Suprapubic skin (tissue), 4 donors: ENCODE results near the gene SCPEP1. TPM values are rescaled to one million over a fixed set of nuclear protein-coding genes. Genes with fewer than 3 reads are reported as not detected.

Experiments
- DNase-seq, 2 donors: peaks; one replicate each; pipeline ENCODE4 v3.0.0-alpha.2; 2019; ENCODE audit warnings: low spot score in 2 of 2
- H3K27ac ChIP-seq: fragments of 200-600 bp; sonication (generic); one replicate; pipeline ENCODE4 v1.5.1; 2019
- H3K27me3 ChIP-seq: fragments of 200-600 bp; sonication (generic); one replicate; pipeline ENCODE4 v1.5.1; 2019
- H3K36me3 ChIP-seq: fragments of 200-600 bp; sonication (generic); one replicate; pipeline ENCODE4 v1.5.1; 2019
- H3K4me1 ChIP-seq: fragments of 200-600 bp; sonication (generic); one replicate; pipeline ENCODE4 v1.5.1; 2019
- H3K4me3 ChIP-seq: fragments of 200-600 bp; sonication (generic); one replicate; pipeline ENCODE4 v1.5.1; 2019; ENCODE audit warnings: mild to moderate bottlenecking
- H3K9me3 ChIP-seq: fragments of 200-600 bp; sonication (generic); one replicate; pipeline ENCODE4 v1.5.1; 2019
- EP300 ChIP-seq: sonication (generic); formaldehyde crosslinking; IDR thresholded peaks from one replicate; pipeline ENCODE4 v1.6.1; 2017; ENCODE audit warnings: antibody characterized with exemption
- POLR2A ChIP-seq, 2 donors: fragments of 450-650 bp; IDR thresholded peaks; one replicate each; pipeline ENCODE4 v1.6.1; 2017; ENCODE audit warnings: antibody characterized with exemption in 2 of 2, mild to moderate bottlenecking in 2 of 2, moderate library complexity in 2 of 2
- POLR2AphosphoS5 ChIP-seq, 3 donors: sonication (generic); formaldehyde crosslinking; IDR thresholded peaks; one replicate each; pipeline ENCODE4 v1.6.1; 2017; ENCODE audit warnings: antibody characterized with exemption in 3 of 3
- WGBS: methylation state at CpG from one replicate; pipeline ENCODE4 v1.1.5; 2018; 5-methylcytosine and 5-hydroxymethylcytosine counted together
- total RNA-seq, 4 donors: library from RNA; depleted of rRNA; stranded (reverse); fragments of >200 nt; gene quantifications; one replicate each; pipeline ENCODE4 v1.1.0, GENCODE V29; 2016
- TF ChIP-seq, protein P1 (sequence below), 2 donors: fragments of 200-600 bp in 1 of 2; fragments of 450-650 bp in 1 of 2; sonication (generic) in 1 of 2; IDR thresholded peaks; one replicate each; pipeline ENCODE4 v1.5.1; 2016 to 2019; ENCODE audit warnings: antibody characterized with exemption in 2 of 2, mild to moderate bottlenecking in 1 of 2, moderate library complexity in 1 of 2

SCPEP1 gene
- total RNA-seq, 4 donors from 2014 or later: 81.2 to 160 (median 100.0) TPM

GRCh38 chr17:57011491-57012015, 33.6 kb downstream of the SCPEP1 start:
- DNase-seq: no peak
- WGBS: 78% methylated on average over 7 of the region's 7 CpGs
- Histone ChIP-seq H3K27me3 (no peaks in the 10 kb centered on the region), H3K9me3 (no peaks in the 10 kb centered on the region), H3K27ac (no peak overlapping the region), H3K4me3 (no peak overlapping the region), H3K36me3 (no peaks in the 10 kb centered on the region), H3K4me1 (peaks cover 8% of the 10 kb centered on the region)
- TF ChIP-seq, protein P1, sequence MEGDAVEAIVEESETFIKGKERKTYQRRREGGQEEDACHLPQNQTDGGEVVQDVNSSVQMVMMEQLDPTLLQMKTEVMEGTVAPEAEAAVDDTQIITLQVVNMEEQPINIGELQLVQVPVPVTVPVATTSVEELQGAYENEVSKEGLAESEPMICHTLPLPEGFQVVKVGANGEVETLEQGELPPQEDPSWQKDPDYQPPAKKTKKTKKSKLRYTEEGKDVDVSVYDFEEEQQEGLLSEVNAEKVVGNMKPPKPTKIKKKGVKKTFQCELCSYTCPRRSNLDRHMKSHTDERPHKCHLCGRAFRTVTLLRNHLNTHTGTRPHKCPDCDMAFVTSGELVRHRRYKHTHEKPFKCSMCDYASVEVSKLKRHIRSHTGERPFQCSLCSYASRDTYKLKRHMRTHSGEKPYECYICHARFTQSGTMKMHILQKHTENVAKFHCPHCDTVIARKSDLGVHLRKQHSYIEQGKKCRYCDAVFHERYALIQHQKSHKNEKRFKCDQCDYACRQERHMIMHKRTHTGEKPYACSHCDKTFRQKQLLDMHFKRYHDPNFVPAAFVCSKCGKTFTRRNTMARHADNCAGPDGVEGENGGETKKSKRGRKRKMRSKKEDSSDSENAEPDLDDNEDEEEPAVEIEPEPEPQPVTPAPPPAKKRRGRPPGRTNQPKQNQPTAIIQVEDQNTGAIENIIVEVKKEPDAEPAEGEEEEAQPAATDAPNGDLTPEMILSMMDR (IDR thresholded peaks at IDR 0.05): no peak
- TF ChIP-seq POLR2AphosphoS5 (IDR thresholded peaks at IDR 0.05) (no peak), EP300 (no peak), POLR2A (IDR thresholded peaks at IDR 0.05) (no peak)

DNA sequence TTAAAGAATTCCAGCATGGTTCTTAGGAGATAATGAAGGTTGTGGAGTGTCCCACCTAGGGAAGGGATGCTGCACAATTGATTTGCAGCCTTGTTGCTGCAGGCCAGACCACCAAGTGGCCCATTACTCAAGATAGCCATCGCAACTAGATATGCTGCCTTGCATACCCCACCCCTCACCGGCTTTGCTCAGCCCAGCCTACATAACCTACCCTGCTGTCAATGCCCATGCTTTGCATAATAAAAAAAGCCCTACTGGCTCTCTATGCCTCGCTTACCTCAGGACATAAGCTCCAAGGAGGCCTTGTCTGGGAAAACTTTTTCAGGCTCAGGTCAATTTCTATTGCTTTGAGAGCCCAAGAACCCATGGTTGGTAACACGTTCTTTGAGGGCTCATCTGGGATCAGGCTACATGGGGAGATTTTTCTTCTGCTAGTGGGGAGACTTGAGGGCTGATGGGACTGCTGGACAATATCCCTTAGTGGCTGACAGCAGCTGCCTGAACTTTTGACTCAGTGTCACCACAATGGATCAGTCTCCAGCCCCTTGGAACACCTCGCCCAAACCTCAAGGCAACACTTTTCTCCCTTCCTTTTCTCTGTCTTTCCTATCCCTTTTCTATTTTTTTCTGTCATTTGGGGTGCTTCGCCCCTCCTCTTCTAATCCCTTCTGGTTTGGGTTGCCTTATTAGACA, 38.3 kb downstream of the SCPEP1 start:
- Histone ChIP-seq H3K4me1 (no peaks in the 10 kb centered on the region), H3K4me3 (no peak overlapping the region), H3K9me3 (no peaks in the 10 kb centered on the region), H3K27me3 (no peaks in the 10 kb centered on the region), H3K27ac (no peak overlapping the region), H3K36me3 (no peaks in the 10 kb centered on the region)
- DNase-seq: no peak
- WGBS: 86% methylated on average over 6 of the region's 6 CpGs
- no peak for TF ChIP-seq POLR2AphosphoS5 (IDR thresholded peaks at IDR 0.05)
- TF ChIP-seq, protein P1 (IDR thresholded peaks at IDR 0.05): no peak
- no peak for TF ChIP-seq EP300
- no peak for TF ChIP-seq POLR2A (IDR thresholded peaks at IDR 0.05)

DNA sequence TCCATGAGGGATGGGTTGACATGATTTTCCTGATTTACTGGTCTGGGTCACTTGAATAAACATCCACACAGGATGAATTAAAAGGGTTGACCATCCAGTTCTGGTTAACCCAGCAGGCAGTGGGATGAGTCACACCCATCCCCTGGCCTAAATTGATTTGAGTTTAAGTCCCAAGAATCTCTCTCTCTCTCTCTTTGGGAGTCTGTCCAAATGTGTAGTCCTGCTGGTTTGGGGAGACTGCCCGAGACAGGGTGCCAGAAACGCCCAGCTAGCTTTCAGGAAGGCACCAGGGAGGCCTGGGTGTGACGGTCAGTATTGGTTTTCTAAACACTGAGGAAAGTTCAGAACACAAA, 38.8 kb downstream of the SCPEP1 start:
- TF ChIP-seq POLR2A (IDR thresholded peaks at IDR 0.05): no peak
- TF ChIP-seq POLR2AphosphoS5 (IDR thresholded peaks at IDR 0.05): no peak
- TF ChIP-seq EP300: no peak
- TF ChIP-seq, protein P1 (IDR thresholded peaks at IDR 0.05): no peak
- no peak for DNase-seq
- WGBS: 46% methylated on average over 3 of the region's 3 CpGs
- H3K27ac ChIP-seq: no peak overlapping the region
- no peaks in the 10 kb centered on the region for H3K27me3 ChIP-seq
- no peaks in the 10 kb centered on the region for H3K36me3 ChIP-seq
- H3K4me3 ChIP-seq: no peak overlapping the region
- no peaks in the 10 kb centered on the region for H3K4me1 ChIP-seq
- H3K9me3 ChIP-seq: no peaks in the 10 kb centered on the region

DNA sequence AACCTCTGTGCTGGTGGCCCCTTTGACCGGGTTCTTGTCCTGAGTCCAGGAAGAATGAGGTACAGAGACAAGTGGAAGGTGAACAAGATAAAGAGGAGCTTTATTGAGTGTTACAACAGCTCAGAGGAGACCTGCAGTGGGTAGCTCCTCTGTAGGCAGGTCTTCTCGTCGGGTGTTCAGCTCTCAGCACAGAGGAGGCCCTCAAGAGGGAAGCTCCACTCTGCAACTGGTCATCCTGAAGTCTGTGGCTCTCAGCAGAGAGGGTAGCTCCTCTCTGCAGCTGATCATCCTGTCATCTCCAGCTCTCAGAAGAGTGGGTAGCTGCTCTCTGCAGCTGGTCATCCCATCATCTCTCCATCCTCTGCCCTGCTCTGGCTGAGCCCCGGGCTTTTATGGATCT, 39.7 kb downstream of the SCPEP1 start:
- Histone ChIP-seq H3K9me3 (no peaks in the 10 kb centered on the region), H3K27me3 (no peaks in the 10 kb centered on the region), H3K4me1 (no peaks in the 10 kb centered on the region), H3K4me3 (no peak overlapping the region), H3K27ac (no peak overlapping the region), H3K36me3 (no peaks in the 10 kb centered on the region)
- TF ChIP-seq EP300 (no peak), POLR2A (IDR thresholded peaks at IDR 0.05) (no peak), POLR2AphosphoS5 (IDR thresholded peaks at IDR 0.05) (no peak)
- TF ChIP-seq, protein P1 (IDR thresholded peaks at IDR 0.05): no peak
- WGBS: 75% methylated on average over 4 of the region's 4 CpGs
- DNase-seq: no peak

DNA sequence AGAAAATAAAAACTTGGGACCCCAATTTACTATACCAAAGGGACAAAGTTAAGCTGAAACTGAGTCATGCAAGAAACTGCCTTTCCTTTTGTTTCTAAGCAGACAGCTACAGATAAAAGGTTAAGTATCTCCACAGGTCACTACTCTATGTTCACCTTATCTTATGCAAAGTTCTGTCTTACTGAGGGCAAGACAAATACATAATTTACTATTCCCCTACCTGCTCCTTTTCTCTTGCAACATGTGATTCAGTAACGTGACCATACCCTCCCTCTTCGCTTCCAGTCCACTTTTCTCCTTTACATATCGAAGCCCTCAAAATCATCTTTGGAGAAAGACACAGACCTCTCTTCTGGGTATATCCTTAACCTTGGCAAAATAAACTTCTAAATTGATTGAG, 42.3 kb downstream of the SCPEP1 start:
- H3K4me3 ChIP-seq: no peak overlapping the region

More for the DNA sequence above, 42.3 kb downstream of the SCPEP1 start:
- no peaks in the 10 kb centered on the region for H3K27me3 ChIP-seq
- 81% methylated on average over 3 of the region's 3 CpGs for WGBS
- H3K9me3 ChIP-seq: no peaks in the 10 kb centered on the region
- DNase-seq: no peak
- TF ChIP-seq POLR2A (IDR thresholded peaks at IDR 0.05) (no peak), EP300 (no peak), POLR2AphosphoS5 (IDR thresholded peaks at IDR 0.05) (no peak)
- TF ChIP-seq, protein P1 (IDR thresholded peaks at IDR 0.05): no peak
- no peak overlapping the region for H3K27ac ChIP-seq
- H3K4me1 ChIP-seq: peaks cover 3% of the 10 kb centered on the region
- H3K36me3 ChIP-seq: no peaks in the 10 kb centered on the region
